ENCODE results near the gene CDKAL1. TPM values are rescaled to one million over a fixed set of nuclear protein-coding genes. Genes with fewer than 3 reads are reported as not detected.

Gene CDKAL1
- total RNA-seq, 1 donor from 2014 or later: 24.8 TPM

- Mint-ChIP-seq H3K4me1 (ENCODE audit: low read depth, unreplicated experiment) (peaks cover 3% of the 10 kb centered on the region), H3K27me3 (ENCODE audit: unreplicated experiment) (no peaks in the 10 kb centered on the region), H3K4me3 (ENCODE audit: unreplicated experiment) (no peak overlapping the region), H3K36me3 (ENCODE audit: unreplicated experiment) (no peaks in the 10 kb centered on the region), H3K27ac (ENCODE audit: unreplicated experiment) (no peak overlapping the region), H3K9me3 (ENCODE audit: unreplicated experiment) (peaks cover 2% of the 10 kb centered on the region)
- TF ChIP-seq CTCF (IDR thresholded peaks at IDR 0.05; ENCODE audit: partially characterized antibody, unreplicated experiment): no peak
- DNase-seq: no peak
These were observed 688.4 kb downstream of the CDKAL1 start for GRCh38 chr6:21222656-21223055.

- H3K27me3 Mint-ChIP-seq (ENCODE audit: unreplicated experiment): no peaks in the 10 kb centered on the region
- no peak for DNase-seq
- peaks cover 7% of the 10 kb centered on the region for H3K4me1 Mint-ChIP-seq (ENCODE audit: low read depth, unreplicated experiment)
These were observed 691.7 kb downstream of the CDKAL1 start for GRCh38 chr6:21225912-21226311.

GRCh38 chr6:21227486-21227885 is 693.2 kb downstream of the CDKAL1 start:
- TF ChIP-seq CTCF (IDR thresholded peaks at IDR 0.05; ENCODE audit: partially characterized antibody, unreplicated experiment): no peak
- no peaks in the 10 kb centered on the region for H3K9me3 Mint-ChIP-seq (ENCODE audit: unreplicated experiment)
- no peak overlapping the region for H3K27ac Mint-ChIP-seq (ENCODE audit: unreplicated experiment)
- peaks cover under 1% of the 10 kb centered on the region for H3K36me3 Mint-ChIP-seq (ENCODE audit: unreplicated experiment)
- peaks cover 7% of the 10 kb centered on the region for H3K4me1 Mint-ChIP-seq (ENCODE audit: low read depth, unreplicated experiment)
- H3K27me3 Mint-ChIP-seq (ENCODE audit: unreplicated experiment): no peaks in the 10 kb centered on the region
- DNase-seq: no peak
- H3K4me3 Mint-ChIP-seq (ENCODE audit: unreplicated experiment): no peak overlapping the region

More at GRCh38 chr6:21225912-21226311, 691.7 kb downstream of the CDKAL1 start:
- no peak for TF ChIP-seq CTCF (IDR thresholded peaks at IDR 0.05; ENCODE audit: partially characterized antibody, unreplicated experiment)
- Mint-ChIP-seq H3K36me3 (ENCODE audit: unreplicated experiment) (no peaks in the 10 kb centered on the region), H3K27ac (ENCODE audit: unreplicated experiment) (no peak overlapping the region), H3K4me3 (ENCODE audit: unreplicated experiment) (no peak overlapping the region), H3K9me3 (ENCODE audit: unreplicated experiment) (no peaks in the 10 kb centered on the region)

- H3K27me3 Mint-ChIP-seq (ENCODE audit: unreplicated experiment): no peaks in the 10 kb centered on the region
- no peaks in the 10 kb centered on the region for H3K9me3 Mint-ChIP-seq (ENCODE audit: unreplicated experiment)
- peaks cover 10% of the 10 kb centered on the region for H3K36me3 Mint-ChIP-seq (ENCODE audit: unreplicated experiment)
- no peak overlapping the region for H3K4me3 Mint-ChIP-seq (ENCODE audit: unreplicated experiment)
- peaks cover 7% of the 10 kb centered on the region for H3K4me1 Mint-ChIP-seq (ENCODE audit: low read depth, unreplicated experiment)
- no peak for DNase-seq
- H3K27ac Mint-ChIP-seq (ENCODE audit: unreplicated experiment): no peak overlapping the region
- TF ChIP-seq CTCF (IDR thresholded peaks at IDR 0.05; ENCODE audit: partially characterized antibody, unreplicated experiment): no peak
These were observed 694.2 kb downstream of the CDKAL1 start for GRCh38 chr6:21228411-21228810.

GRCh38 chr6:21228876-21229460 is 694.7 kb downstream of the CDKAL1 start:
- peaks cover 4% of the 10 kb centered on the region for H3K27me3 Mint-ChIP-seq (ENCODE audit: unreplicated experiment)
- peaks cover 7% of the 10 kb centered on the region for H3K4me1 Mint-ChIP-seq (ENCODE audit: low read depth, unreplicated experiment)
- no peak overlapping the region for H3K27ac Mint-ChIP-seq (ENCODE audit: unreplicated experiment)
- no peak for TF ChIP-seq CTCF (IDR thresholded peaks at IDR 0.05; ENCODE audit: partially characterized antibody, unreplicated experiment)
- peaks cover 2% of the 10 kb centered on the region for H3K9me3 Mint-ChIP-seq (ENCODE audit: unreplicated experiment)
- H3K36me3 Mint-ChIP-seq (ENCODE audit: unreplicated experiment): peaks cover 15% of the 10 kb centered on the region
- DNase-seq: no peak
- no peak overlapping the region for H3K4me3 Mint-ChIP-seq (ENCODE audit: unreplicated experiment)

Measured in glutamatergic neuron (in vitro differentiated cells).